Endodermal cell (in vitro differentiated cells): ENCODE data around the gene LCP1. TPM values are rescaled to one million over a fixed set of nuclear protein-coding genes. Genes with fewer than 3 reads are reported as not detected.

Experiments
- DNase-seq: peaks from one replicate; pipeline ENCODE4 v3.0.0-alpha.2; 2017
- H3K27ac ChIP-seq: 2 replicates; pipeline ENCODE4 v1.5.1; 2013; ENCODE audit warnings: mild to moderate bottlenecking, low read depth, low read length, moderate library complexity
- H3K27me3 ChIP-seq: 2 replicates; pipeline ENCODE4 v1.6.1; 2013; ENCODE audit warnings: mild to moderate bottlenecking, low read length, moderate library complexity; ENCODE audit not compliant: insufficient read depth, control insufficient read depth, poor library complexity, severe bottlenecking
- H3K36me3 ChIP-seq: 2 replicates; pipeline ENCODE4 v1.7.0; 2013; ENCODE audit warnings: mild to moderate bottlenecking, low read length, moderate library complexity; ENCODE audit not compliant: control insufficient read depth, insufficient read depth
- H3K4me1 ChIP-seq: one replicate; pipeline ENCODE4 v1.7.0; 2013; ENCODE audit warnings: low read length; ENCODE audit not compliant: control insufficient read depth, insufficient read depth
- H3K4me3 ChIP-seq: 2 replicates; pipeline ENCODE4 v1.5.1; 2013; ENCODE audit warnings: mild to moderate bottlenecking, low read length, moderate library complexity
- H3K9ac ChIP-seq: 2 replicates; pipeline ENCODE4 v1.6.1; 2013; ENCODE audit warnings: mild to moderate bottlenecking, low read length, moderate library complexity; ENCODE audit not compliant: poor library complexity, severe bottlenecking; ENCODE audit errors: extremely low read depth
- H3K9me3 ChIP-seq: 2 replicates; pipeline ENCODE4 v1.6.1; 2013; ENCODE audit warnings: mild to moderate bottlenecking, low read length, moderate library complexity; ENCODE audit not compliant: control insufficient read depth
- H3K27ac Mint-ChIP-seq: 2 replicates; pipeline ENCODE4 v1.8.0; 2020; ENCODE audit warnings: mixed read lengths
- H3K27me3 Mint-ChIP-seq: 2 replicates; pipeline ENCODE4 v1.8.0; 2021; ENCODE audit warnings: mild to moderate bottlenecking, mixed read lengths; ENCODE audit not compliant: insufficient read depth
- H3K36me3 Mint-ChIP-seq: 2 replicates; pipeline ENCODE4 v1.8.0; 2020; ENCODE audit warnings: low read depth, mixed read lengths
- H3K4me1 Mint-ChIP-seq: 2 replicates; pipeline ENCODE4 v1.8.0; 2020; ENCODE audit warnings: mixed read lengths
- H3K4me3 Mint-ChIP-seq: 2 replicates; pipeline ENCODE4 v1.8.0; 2020; ENCODE audit warnings: mild to moderate bottlenecking, moderate library complexity, mixed read lengths
- H3K9me3 Mint-ChIP-seq: 2 replicates; pipeline ENCODE4 v1.8.0; 2020; ENCODE audit warnings: mild to moderate bottlenecking, mixed read lengths
- whole genome bisulfite sequencing, 2 experiments: methylation state at CpG; one replicate each; pipeline versions ENCODE4 v1.1.5 to v1.1.7; 2013; ENCODE audit warnings: missing lambda C conversion rate in 2 of 2, mixed read lengths in 1 of 2; ENCODE audit not compliant: insufficient coverage in 1 of 2, insufficient read length in 1 of 2; 5-methylcytosine and 5-hydroxymethylcytosine counted together
- total RNA-seq, 2 donors: library from RNA; stranded (reverse); fragmentation: NEBNext Ultra II Directional in 1 of 2; extraction: Animal tissue kit (Norgen Biotek cat#: 25700) in 1 of 2; gene quantifications; 2 replicates in 1 of 2; 3 replicates in 1 of 2; pipeline ENCODE4 v1.2.1, GENCODE V29; 2021
- TF ChIP-seq, protein P1 (sequence below): fragments of 200-600 bp; sonication (generic); conservative IDR thresholded peaks from 2 replicates; pipeline ENCODE4 v1.5.0; 2021; ENCODE audit warnings: antibody characterized with exemption, mild to moderate bottlenecking

LCP1 gene
- total RNA-seq, 2 donors from 2014 or later: 3.0 to 16.8 TPM

DNA sequence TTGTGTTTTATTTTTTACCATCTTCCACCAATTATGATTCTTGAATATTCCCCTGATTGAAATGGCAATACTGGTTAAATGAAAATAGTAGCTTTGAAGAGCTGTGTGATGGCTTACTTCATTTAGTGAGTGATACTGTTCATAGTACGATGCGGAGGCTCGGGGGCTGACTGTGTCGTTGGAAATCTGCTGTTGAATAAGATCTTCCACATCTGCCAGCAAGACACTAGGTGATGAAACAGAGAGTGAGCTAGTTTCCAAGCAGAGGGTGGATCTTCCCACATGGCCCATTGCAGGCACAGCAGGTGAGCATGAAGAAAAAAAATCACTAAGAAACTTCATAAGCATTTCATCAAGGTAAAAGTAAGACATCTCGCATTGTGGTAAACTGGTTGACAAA, 99.7 kb downstream of the LCP1 start:
- no peaks in the 10 kb centered on the region for H3K4me1 ChIP-seq
- H3K9ac ChIP-seq: no peak overlapping the region
- peaks cover 6% of the 10 kb centered on the region for H3K4me1 Mint-ChIP-seq
- no peak overlapping the region for H3K27ac Mint-ChIP-seq
- no peaks in the 10 kb centered on the region for H3K27me3 ChIP-seq
- H3K36me3 ChIP-seq: no peaks in the 10 kb centered on the region
- no peaks in the 10 kb centered on the region for H3K9me3 Mint-ChIP-seq
- no peaks in the 10 kb centered on the region for H3K36me3 Mint-ChIP-seq
- 95 to 96% methylated on average over 4 to 5 of the region's 5 CpGs for WGBS, 2 experiments
- DNase-seq: no peak
- no peaks in the 10 kb centered on the region for H3K27me3 Mint-ChIP-seq
- H3K9me3 ChIP-seq: no peaks in the 10 kb centered on the region
- no peak overlapping the region for H3K27ac ChIP-seq
- no peak overlapping the region for H3K4me3 Mint-ChIP-seq
- TF ChIP-seq, protein P1, sequence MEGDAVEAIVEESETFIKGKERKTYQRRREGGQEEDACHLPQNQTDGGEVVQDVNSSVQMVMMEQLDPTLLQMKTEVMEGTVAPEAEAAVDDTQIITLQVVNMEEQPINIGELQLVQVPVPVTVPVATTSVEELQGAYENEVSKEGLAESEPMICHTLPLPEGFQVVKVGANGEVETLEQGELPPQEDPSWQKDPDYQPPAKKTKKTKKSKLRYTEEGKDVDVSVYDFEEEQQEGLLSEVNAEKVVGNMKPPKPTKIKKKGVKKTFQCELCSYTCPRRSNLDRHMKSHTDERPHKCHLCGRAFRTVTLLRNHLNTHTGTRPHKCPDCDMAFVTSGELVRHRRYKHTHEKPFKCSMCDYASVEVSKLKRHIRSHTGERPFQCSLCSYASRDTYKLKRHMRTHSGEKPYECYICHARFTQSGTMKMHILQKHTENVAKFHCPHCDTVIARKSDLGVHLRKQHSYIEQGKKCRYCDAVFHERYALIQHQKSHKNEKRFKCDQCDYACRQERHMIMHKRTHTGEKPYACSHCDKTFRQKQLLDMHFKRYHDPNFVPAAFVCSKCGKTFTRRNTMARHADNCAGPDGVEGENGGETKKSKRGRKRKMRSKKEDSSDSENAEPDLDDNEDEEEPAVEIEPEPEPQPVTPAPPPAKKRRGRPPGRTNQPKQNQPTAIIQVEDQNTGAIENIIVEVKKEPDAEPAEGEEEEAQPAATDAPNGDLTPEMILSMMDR: no peak
- no peak overlapping the region for H3K4me3 ChIP-seq

DNA sequence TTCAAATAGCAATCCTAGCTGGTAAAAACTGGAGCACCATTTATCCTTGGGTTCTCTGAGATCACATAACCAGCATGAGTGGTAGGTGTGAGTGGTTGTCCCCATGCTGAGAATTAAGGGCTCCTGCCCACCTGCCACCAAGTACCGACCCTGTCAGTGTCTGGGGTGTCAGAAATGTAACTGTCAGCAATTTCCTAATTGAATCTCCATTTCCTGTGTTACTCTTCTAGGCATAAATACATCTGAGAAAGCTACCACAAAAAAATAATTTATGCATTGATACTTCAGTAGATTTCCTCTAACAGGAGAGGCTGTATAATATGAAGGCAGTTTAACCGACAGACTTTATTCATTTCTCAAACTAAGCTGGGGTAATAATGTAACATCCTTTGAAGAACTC, 102.2 kb downstream of the LCP1 start:
- Histone ChIP-seq H3K9me3 (no peaks in the 10 kb centered on the region), H3K4me1 (no peaks in the 10 kb centered on the region), H3K4me3 (no peak overlapping the region), H3K9ac (no peak overlapping the region), H3K27ac (no peak overlapping the region), H3K36me3 (no peaks in the 10 kb centered on the region), H3K27me3 (no peaks in the 10 kb centered on the region)
- H3K9me3 Mint-ChIP-seq: peaks cover 1% of the 10 kb centered on the region
- H3K36me3 Mint-ChIP-seq: no peaks in the 10 kb centered on the region
- no peak overlapping the region for H3K4me3 Mint-ChIP-seq
- TF ChIP-seq, protein P1: no peak
- DNase-seq: no peak
- peaks cover 6% of the 10 kb centered on the region for H3K4me1 Mint-ChIP-seq
- 98% methylated on average over 2 of the region's 2 CpGs; no CpG with 5 or more reads in 1 of the 2 experiments for WGBS, 2 experiments
- no peaks in the 10 kb centered on the region for H3K27me3 Mint-ChIP-seq
- no peak overlapping the region for H3K27ac Mint-ChIP-seq

DNA sequence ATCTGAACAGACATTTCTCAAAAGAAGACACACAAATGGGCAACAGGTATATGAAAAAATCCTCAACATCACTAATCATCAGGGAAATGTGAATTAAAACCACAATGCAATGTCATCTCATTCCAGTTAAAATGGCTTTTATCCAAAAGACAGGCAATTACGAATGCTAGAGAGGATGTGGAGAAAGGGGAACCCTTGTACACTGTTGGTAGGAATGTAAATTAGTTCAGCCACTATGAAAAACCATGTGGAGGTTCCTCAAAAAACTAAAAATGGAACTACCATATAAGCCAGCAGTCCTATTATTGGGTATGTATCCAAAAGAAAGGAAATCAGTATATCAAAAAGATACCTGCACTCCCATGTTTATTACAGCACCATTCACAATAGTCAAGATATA, 104.7 kb downstream of the LCP1 start:
- no peaks in the 10 kb centered on the region for H3K4me1 ChIP-seq
- no peaks in the 10 kb centered on the region for H3K36me3 ChIP-seq
- 91% methylated on average over 1 of the region's 1 CpG; no CpG with 5 or more reads in 1 of the 2 experiments for WGBS, 2 experiments
- no peak overlapping the region for H3K27ac ChIP-seq
- H3K9ac ChIP-seq: no peak overlapping the region
- Mint-ChIP-seq H3K27ac (no peak overlapping the region), H3K4me3 (no peak overlapping the region), H3K9me3 (peaks cover 6% of the 10 kb centered on the region), H3K4me1 (peaks cover 6% of the 10 kb centered on the region), H3K27me3 (no peaks in the 10 kb centered on the region), H3K36me3 (no peaks in the 10 kb centered on the region)
- DNase-seq: no peak
- H3K4me3 ChIP-seq: no peak overlapping the region
- no peaks in the 10 kb centered on the region for H3K9me3 ChIP-seq
- H3K27me3 ChIP-seq: no peaks in the 10 kb centered on the region
- TF ChIP-seq, protein P1: no peak
